Retinal pigment epithelial cell (primary cell): ENCODE measurements around the gene STARD7.

Experiments used
- DNase-seq: peaks from one replicate; pipeline ENCODE4 v3.0.0-alpha.2; 2010; ENCODE audit warnings: low read depth
- H3K4me3 ChIP-seq: 2 replicates; pipeline ENCODE4 v1.5.1; 2011; ENCODE audit warnings: mild to moderate bottlenecking, low read length, control low read depth, moderate library complexity
- TF ChIP-seq, protein P1 (sequence below): conservative IDR thresholded peaks from 2 replicates; pipeline ENCODE4 v1.5.1; 2011; ENCODE audit warnings: low read depth, low read length, control low read depth, inconsistent platforms

The STARD7 gene

DNA sequence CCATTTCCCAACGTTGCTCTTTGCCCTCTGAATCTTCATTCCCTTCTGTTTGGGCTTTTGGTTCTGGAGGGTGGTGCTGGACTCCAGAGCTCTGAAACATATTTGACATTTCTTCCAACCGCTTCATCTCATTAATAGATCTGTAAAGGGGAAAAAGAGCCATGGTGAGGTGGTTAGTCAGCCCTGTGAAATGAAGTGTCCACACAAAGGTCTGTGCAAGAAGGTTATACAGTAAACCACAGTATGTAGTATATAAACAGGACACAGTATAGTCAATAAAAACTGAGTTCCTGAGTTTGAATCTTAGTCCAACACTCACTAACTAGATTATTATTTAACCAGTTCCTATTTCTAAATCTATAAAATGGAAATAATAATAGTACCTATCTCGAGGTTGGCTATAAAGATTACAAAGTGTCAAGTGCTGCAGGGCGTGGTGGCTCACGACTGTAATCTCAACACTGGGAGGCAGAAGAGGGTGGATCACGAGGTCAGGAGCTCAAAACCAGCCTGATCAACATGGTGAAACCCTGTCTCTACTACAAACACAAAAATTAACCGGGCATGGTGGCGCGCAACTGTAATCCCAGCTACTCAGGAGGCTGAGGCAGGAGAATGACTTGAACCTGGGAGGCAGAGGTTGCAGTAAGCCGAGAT is 13.1 kb downstream of the STARD7 start:
- TF ChIP-seq, protein P1, sequence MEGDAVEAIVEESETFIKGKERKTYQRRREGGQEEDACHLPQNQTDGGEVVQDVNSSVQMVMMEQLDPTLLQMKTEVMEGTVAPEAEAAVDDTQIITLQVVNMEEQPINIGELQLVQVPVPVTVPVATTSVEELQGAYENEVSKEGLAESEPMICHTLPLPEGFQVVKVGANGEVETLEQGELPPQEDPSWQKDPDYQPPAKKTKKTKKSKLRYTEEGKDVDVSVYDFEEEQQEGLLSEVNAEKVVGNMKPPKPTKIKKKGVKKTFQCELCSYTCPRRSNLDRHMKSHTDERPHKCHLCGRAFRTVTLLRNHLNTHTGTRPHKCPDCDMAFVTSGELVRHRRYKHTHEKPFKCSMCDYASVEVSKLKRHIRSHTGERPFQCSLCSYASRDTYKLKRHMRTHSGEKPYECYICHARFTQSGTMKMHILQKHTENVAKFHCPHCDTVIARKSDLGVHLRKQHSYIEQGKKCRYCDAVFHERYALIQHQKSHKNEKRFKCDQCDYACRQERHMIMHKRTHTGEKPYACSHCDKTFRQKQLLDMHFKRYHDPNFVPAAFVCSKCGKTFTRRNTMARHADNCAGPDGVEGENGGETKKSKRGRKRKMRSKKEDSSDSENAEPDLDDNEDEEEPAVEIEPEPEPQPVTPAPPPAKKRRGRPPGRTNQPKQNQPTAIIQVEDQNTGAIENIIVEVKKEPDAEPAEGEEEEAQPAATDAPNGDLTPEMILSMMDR: no peak
- no peak overlapping the region for H3K4me3 ChIP-seq
- no peak for DNase-seq

DNA sequence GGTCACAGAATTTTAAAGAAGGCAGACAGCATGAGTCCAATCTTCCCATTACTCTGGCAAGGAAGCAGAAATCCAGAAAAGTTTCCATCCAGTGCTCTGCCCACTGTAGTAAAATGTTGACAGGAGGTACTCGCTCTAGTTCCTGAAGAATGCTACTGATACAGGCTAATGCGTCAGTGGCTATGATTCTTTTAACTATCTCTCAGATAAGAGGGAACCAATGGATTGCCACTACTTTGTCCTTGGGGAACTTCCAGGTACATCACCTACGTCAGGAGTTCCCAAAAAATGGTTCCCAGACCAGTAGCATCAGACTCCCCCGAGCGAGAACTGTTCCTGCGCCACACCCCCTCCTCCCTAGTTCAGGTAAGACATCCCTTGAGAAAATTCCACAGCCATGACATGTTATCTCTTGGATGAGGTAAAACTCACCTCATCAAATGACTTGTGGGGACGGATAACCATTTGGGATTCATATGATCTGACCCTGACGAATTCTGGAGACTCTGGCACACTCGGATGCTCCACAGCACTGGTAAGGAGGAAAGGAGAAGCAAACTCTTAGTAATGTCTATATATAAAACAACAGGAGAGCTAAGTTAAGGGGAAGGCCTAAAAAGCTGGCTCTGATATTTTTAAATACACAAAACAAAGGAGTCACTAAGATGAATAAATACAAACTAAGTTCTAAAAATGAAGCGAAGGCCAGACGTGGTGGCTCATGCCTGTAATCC is 16.5 kb downstream of the STARD7 start:
- TF ChIP-seq, protein P1: no peak
- H3K4me3 ChIP-seq: no peak overlapping the region
- DNase-seq: no peak

DNA sequence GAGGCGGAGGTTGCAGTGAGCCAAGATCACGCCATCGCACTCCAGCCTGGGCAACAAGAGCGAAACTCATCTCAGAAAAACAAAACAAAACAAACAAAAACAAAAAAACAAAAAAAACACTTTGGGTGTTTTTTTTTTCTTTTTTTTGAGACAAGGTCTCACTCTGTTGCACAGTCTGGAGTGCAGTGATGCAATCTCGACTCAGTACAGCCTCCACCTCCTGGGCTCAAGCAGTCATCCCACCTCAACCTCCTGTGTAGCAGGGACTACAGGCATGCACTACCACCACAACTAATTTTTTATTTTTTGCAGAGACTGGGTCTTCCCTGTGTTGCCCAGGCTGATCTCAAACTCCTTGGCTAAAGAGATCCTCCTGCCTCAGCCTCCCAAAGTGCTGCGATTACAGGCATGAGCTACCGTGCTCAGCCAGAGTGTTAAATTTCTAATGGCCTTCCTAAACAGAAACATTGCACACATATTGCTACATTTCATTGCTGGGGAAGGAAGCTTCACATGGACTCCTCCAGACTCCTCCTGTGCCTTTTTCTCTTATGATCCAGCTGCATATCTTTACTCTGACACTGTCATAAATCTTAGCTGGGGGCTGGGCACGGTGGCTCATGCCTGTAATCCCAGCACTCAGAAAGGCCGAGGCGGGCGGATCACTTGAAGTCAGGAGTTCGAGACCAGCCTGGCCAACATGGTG is 19.7 kb downstream of the STARD7 start:
- TF ChIP-seq, protein P1: no peak
- no peak overlapping the region for H3K4me3 ChIP-seq
- DNase-seq: no peak

GRCh38 chr2:96186562-96186961 is 22.1 kb downstream of the STARD7 start:
- TF ChIP-seq, protein P1: no peak
- no peak for DNase-seq
- H3K4me3 ChIP-seq: no peak overlapping the region

DNA sequence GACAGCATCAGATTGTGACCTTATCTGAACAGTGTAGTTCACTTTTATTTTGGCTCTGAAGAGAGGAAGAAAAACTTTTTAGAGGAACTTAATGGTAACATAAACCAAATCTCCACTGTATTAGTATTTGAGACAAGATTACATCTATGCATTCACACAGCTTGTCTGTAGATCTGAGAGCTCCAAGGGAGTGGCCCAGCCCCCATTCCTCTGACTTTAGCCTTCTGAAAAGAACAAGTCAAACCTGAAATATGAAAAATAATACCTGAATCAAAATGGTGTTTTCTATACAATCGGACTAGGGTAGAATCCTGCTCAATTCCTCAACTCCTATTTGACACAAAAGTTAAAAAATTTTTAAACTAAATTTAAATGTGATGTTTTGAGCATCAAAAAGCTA is 23.1 kb downstream of the STARD7 start:
- TF ChIP-seq, protein P1: no peak
- DNase-seq: no peak
- no peak overlapping the region for H3K4me3 ChIP-seq

GRCh38 chr2:96184989-96185388 is 23.6 kb downstream of the STARD7 start:
- TF ChIP-seq, protein P1: no peak
- DNase-seq: no peak

More at GRCh38 chr2:96184989-96185388, 23.6 kb downstream of the STARD7 start:
- no peak overlapping the region for H3K4me3 ChIP-seq
